C4-2B (cell line): ENCODE measurements around the gene FBXL17.

Source experiments
- ZFX ChIP-seq: fragments of 450-650 bp; IDR thresholded peaks from 2 replicates; pipeline ENCODE4 v1.6.1; 2017
- TF ChIP-seq, protein P1 (sequence below): fragments of 450-650 bp; conservative IDR thresholded peaks from 2 replicates; pipeline ENCODE4 v1.5.1; 2017; ENCODE audit warnings: mild to moderate bottlenecking

DNA sequence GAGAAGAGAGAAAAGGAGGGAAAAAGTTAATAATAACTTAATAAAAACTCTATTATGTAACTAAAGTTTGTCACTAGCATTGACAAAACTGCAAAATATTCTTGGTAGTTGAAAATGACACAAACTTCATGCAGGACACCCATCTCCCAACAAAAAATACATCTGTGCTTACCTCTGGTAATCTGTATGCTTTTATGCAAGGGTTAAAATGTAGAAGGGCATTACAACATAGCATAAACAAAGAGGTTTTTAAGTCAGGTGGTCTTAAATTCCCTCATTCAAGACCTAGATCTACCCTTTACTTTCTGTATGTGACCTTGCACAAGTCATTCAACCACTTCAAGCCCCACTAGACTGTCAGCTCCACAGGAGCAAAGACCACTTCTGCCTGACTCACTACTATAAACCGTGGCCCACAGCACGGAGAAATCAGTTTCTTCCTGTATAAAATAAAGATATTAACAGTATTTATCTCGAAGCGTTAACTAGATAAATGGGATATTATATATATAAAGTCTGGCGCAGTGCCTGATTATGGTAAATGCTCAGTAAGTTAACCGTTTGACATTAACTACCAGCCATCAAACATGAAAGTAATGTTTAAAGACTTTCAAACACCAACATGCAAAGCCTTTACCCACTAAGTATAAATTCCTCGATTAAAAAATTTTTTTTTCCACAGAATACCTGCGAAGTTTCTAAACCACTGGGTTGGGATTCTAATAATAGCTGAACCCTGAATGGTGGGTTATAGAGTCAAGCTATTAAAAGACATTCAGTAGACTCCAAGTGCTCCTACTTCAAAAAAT, 2.0 kb downstream of the FBXL17 start:
- TF ChIP-seq, protein P1, sequence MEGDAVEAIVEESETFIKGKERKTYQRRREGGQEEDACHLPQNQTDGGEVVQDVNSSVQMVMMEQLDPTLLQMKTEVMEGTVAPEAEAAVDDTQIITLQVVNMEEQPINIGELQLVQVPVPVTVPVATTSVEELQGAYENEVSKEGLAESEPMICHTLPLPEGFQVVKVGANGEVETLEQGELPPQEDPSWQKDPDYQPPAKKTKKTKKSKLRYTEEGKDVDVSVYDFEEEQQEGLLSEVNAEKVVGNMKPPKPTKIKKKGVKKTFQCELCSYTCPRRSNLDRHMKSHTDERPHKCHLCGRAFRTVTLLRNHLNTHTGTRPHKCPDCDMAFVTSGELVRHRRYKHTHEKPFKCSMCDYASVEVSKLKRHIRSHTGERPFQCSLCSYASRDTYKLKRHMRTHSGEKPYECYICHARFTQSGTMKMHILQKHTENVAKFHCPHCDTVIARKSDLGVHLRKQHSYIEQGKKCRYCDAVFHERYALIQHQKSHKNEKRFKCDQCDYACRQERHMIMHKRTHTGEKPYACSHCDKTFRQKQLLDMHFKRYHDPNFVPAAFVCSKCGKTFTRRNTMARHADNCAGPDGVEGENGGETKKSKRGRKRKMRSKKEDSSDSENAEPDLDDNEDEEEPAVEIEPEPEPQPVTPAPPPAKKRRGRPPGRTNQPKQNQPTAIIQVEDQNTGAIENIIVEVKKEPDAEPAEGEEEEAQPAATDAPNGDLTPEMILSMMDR = no peak
- TF ChIP-seq ZFX = no peak
